K562 treated with DMSO at 1 percent for 12 hours (cell line): ENCODE results near the gene TOMM22. TPM values are rescaled to one million over a fixed set of nuclear protein-coding genes. Genes with fewer than 3 reads are reported as not detected.

Experiments
- total RNA-seq: library from RNA; unstranded; fragments of 300-600 nt; gene quantifications from 2 replicates; pipeline ENCODE4 v1.2.3, GENCODE V29; 2022; ENCODE audit not compliant: insufficient read depth

The TOMM22 gene
- total RNA-seq = 12.2 and 15.7 TPM in 2 replicates

GRCh38 chr22:38681582-38682335 is at the start of gene TOMM22:
TSS of gene TOMM22 (plus strand) at chr22:38681957. CDS start at chr22:38681979, 22 bp downstream.

GRCh38 chr22:38656256-38657044 is 25.3 kb upstream of the TOMM22 start, which contains the start of the genes CBY1 and FAM227A:
TSS of gene CBY1 (plus strand) at chr22:38656638. CDS start at chr22:38668055, 11,417 bp downstream.
TSS of gene FAM227A (minus strand) at chr22:38656392. CDS start at chr22:38650168, 6,224 bp downstream.

GRCh38 chr22:38700789-38701628 is 19.3 kb downstream of the TOMM22 start, which contains the start of gene JOSD1:
TSS of gene JOSD1 (minus strand) at chr22:38700943. CDS start at chr22:38699987, 956 bp downstream.

GRCh38 chr22:38705235-38706100 is 23.7 kb downstream of the TOMM22 start, which contains the start of gene GTPBP1:
TSS of gene GTPBP1 (plus strand) at chr22:38705944. CDS start at chr22:38705956, 12 bp downstream.

Other genes starting within 250 kb of the TOMM22 start
- gene KCNJ4, start 226.8 kb upstream of the TOMM22 start, total RNA-seq = not detected in 2 replicates
- gene KDELR3, start 213.9 kb upstream of the TOMM22 start, total RNA-seq = 14.8 and 27.3 TPM in 2 replicates
- gene DDX17, start 175.6 kb upstream of the TOMM22 start, total RNA-seq = 37.4 and 199 TPM in 2 replicates
- 1.6 and 4.2 TPM in 2 replicates for gene DMC1, start 111.8 kb upstream of the TOMM22 start, total RNA-seq
- 0.79 TPM in 1 of 2 replicates, not detected in the other for gene FAM227A, start 25.6 kb upstream of the TOMM22 start, total RNA-seq
- gene CBY1, start 25.3 kb upstream of the TOMM22 start, total RNA-seq = 13.4 and 15.1 TPM in 2 replicates
- gene JOSD1, start 19.0 kb downstream of the TOMM22 start, total RNA-seq = 22.1 and 47.6 TPM in 2 replicates
- gene GTPBP1, start 24.0 kb downstream of the TOMM22 start, total RNA-seq = 12.5 and 32.8 TPM in 2 replicates
- 30.4 and 61.4 TPM in 2 replicates for gene SUN2, start 74.0 kb downstream of the TOMM22 start, total RNA-seq
- gene DNAL4, start 112.2 kb downstream of the TOMM22 start, total RNA-seq = 11.1 and 11.2 TPM in 2 replicates
- 2.1 and 4.1 TPM in 2 replicates for gene NPTXR, start 162.1 kb downstream of the TOMM22 start, total RNA-seq
- 6.4 and 11.5 TPM in 2 replicates for gene CBX6, start 190.3 kb downstream of the TOMM22 start, total RNA-seq